ENCODE results near the gene SAG. TPM values are rescaled to one million over a fixed set of nuclear protein-coding genes. Genes with fewer than 3 reads are reported as not detected.

Gene SAG
- total RNA-seq, 3 donors from 2014 or later = 0.63 TPM; not detected in 2

- ATAC-seq = no peak
- H3K4me1 ChIP-seq (ENCODE audit: low read depth) = no peaks in the 10 kb centered on the region
- no peaks in the 10 kb centered on the region for H3K36me3 ChIP-seq (ENCODE audit: low read depth)
- TF ChIP-seq, protein P1, sequence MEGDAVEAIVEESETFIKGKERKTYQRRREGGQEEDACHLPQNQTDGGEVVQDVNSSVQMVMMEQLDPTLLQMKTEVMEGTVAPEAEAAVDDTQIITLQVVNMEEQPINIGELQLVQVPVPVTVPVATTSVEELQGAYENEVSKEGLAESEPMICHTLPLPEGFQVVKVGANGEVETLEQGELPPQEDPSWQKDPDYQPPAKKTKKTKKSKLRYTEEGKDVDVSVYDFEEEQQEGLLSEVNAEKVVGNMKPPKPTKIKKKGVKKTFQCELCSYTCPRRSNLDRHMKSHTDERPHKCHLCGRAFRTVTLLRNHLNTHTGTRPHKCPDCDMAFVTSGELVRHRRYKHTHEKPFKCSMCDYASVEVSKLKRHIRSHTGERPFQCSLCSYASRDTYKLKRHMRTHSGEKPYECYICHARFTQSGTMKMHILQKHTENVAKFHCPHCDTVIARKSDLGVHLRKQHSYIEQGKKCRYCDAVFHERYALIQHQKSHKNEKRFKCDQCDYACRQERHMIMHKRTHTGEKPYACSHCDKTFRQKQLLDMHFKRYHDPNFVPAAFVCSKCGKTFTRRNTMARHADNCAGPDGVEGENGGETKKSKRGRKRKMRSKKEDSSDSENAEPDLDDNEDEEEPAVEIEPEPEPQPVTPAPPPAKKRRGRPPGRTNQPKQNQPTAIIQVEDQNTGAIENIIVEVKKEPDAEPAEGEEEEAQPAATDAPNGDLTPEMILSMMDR (IDR thresholded peaks at IDR 0.05) = no peak
- no peak for DNase-seq
- intact Hi-C loops (cut with DNase I, micrococcal nuclease) = no loop called here
- H3K4me3 ChIP-seq = no peak overlapping the region
- H3K9me3 ChIP-seq = no peaks in the 10 kb centered on the region
Measured at GRCh38 chr2:233311241-233311926, 3.8 kb downstream of the SAG start.

DNA sequence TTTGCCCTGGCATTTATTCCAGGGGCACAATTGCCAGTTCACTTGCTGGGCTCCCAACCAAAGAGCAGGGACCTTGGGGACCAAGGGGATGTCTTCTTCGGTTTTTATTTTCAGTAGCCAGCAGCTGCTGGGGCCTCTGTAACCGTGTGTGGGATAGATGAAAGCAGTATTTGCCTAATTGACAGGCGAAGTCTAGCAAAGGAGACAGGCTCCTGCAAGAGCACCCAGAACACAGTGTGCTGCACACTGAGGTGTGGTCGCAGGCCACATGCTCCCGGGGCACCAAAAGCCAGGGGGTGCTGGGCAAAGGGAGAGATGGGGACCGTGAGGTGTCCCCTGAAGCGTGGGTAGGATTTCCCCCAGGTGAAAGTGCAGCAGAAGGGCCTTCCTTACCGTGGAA lies 5.3 kb downstream of the SAG start:
- DNase-seq (no peak), ATAC-seq (no peak)
- Histone ChIP-seq H3K4me3 (no peak overlapping the region), H3K36me3 (ENCODE audit: low read depth) (no peaks in the 10 kb centered on the region), H3K4me1 (ENCODE audit: low read depth) (no peaks in the 10 kb centered on the region), H3K9me3 (no peaks in the 10 kb centered on the region)
- TF ChIP-seq, protein P1 (IDR thresholded peaks at IDR 0.05) = no peak
- intact Hi-C loops (cut with DNase I, micrococcal nuclease) = no loop called here

GRCh38 chr2:233314180-233314925 lies 6.7 kb downstream of the SAG start:
- H3K9me3 ChIP-seq = no peaks in the 10 kb centered on the region
- TF ChIP-seq, protein P1 (IDR thresholded peaks at IDR 0.05) = no peak
- ATAC-seq = no peak
- H3K36me3 ChIP-seq (ENCODE audit: low read depth) = no peaks in the 10 kb centered on the region
- intact Hi-C loops (cut with DNase I, micrococcal nuclease) = no loop called here
- H3K4me3 ChIP-seq = no peak overlapping the region
- no peak for DNase-seq
- H3K4me1 ChIP-seq (ENCODE audit: low read depth) = no peaks in the 10 kb centered on the region

GRCh38 chr2:233317196-233317943 lies 9.8 kb downstream of the SAG start:
- Histone ChIP-seq H3K36me3 (ENCODE audit: low read depth) (no peaks in the 10 kb centered on the region), H3K4me1 (ENCODE audit: low read depth) (no peaks in the 10 kb centered on the region), H3K9me3 (no peaks in the 10 kb centered on the region), H3K4me3 (no peak overlapping the region)
- intact Hi-C loops (cut with DNase I, micrococcal nuclease) = no loop called here
- ATAC-seq = no peak
- TF ChIP-seq, protein P1 (IDR thresholded peaks at IDR 0.05) = no peak
- DNase-seq = no peak

DNA sequence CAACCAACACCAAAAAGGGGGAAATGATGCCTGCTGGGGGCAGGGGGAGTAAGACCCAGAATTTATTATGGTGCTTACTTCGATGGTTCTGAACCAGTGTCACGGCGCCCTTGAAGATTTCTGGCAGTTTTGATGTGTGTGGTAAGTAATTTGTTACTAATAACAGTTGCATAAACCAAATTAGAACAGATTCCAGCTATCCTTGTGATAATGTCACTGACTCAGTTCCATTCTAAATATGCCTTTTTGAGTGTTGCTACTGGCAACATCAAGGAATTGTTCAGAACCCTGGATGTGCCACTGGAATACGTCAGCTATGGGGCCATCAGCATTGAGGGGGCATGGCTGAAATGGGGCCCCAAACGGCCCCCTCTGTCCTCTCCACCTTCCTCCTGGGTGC lies 11.6 kb downstream of the SAG start:
- intact Hi-C loops (cut with DNase I, micrococcal nuclease) = no loop called here
- ATAC-seq (no peak), DNase-seq (no peak)
- no peaks in the 10 kb centered on the region for H3K36me3 ChIP-seq (ENCODE audit: low read depth)
- no peaks in the 10 kb centered on the region for H3K4me1 ChIP-seq (ENCODE audit: low read depth)
- TF ChIP-seq, protein P1 (IDR thresholded peaks at IDR 0.05) = no peak
- no peak overlapping the region for H3K4me3 ChIP-seq
- H3K9me3 ChIP-seq = no peaks in the 10 kb centered on the region

Data from mucosa of descending colon (tissue), 3 donors.